HepG2 (cell line): ENCODE data around the gene TTC32.

Experiments used
- ATF3 ChIP-seq: sonication (generic); formaldehyde crosslinking; IDR thresholded peaks from 2 replicates; pipeline ENCODE4 v1.4.0; 2020; ENCODE audit warnings: missing genetic modification reagents
- CHD2 ChIP-seq: IDR thresholded peaks from 2 replicates; pipeline ENCODE4 v1.6.1; 2011; ENCODE audit warnings: low read depth, low read length, improper control_type of control experiment
- CTCF ChIP-seq: sonication (generic); formaldehyde crosslinking; IDR thresholded peaks from 2 replicates; pipeline ENCODE4 v1.5.0; 2020; ENCODE audit warnings: mild to moderate bottlenecking, missing genetic modification reagents, moderate library complexity
- EP300 ChIP-seq, 3 experiments: sonication (generic) in 1 of 3; formaldehyde crosslinking in 1 of 3; IDR thresholded peaks; 2 replicates each; pipeline versions ENCODE4 v1.5.1 to v1.6.1; 2011 to 2020; ENCODE audit warnings: low read depth in 2 of 3, low read length in 2 of 3, borderline replicate concordance in 1 of 3, improper control_type of control experiment in 1 of 3, mild to moderate bottlenecking in 1 of 3, missing genetic modification reagents in 1 of 3, moderate library complexity in 1 of 3
- NR0B2 ChIP-seq: sonication (generic); formaldehyde crosslinking; IDR thresholded peaks from 2 replicates; pipeline ENCODE4 v1.4.0; 2020; ENCODE audit warnings: mild to moderate bottlenecking, missing genetic modification reagents
- POLR2A ChIP-seq, 2 experiments: IDR thresholded peaks; 2 replicates each; pipeline ENCODE4 v1.6.1; 2011; ENCODE audit warnings: low read depth in 2 of 2, low read length in 2 of 2, mild to moderate bottlenecking in 1 of 2, moderate library complexity in 1 of 2; ENCODE audit not compliant: insufficient read depth in 1 of 2
- PREB ChIP-seq: sonication (generic); formaldehyde crosslinking; IDR thresholded peaks from 2 replicates; pipeline ENCODE4 v1.4.0; 2020; ENCODE audit warnings: missing genetic modification reagents
- YY1 ChIP-seq: IDR thresholded peaks from 2 replicates; pipeline ENCODE4 v1.6.1; 2011; ENCODE audit warnings: low read length, low read depth, moderate library complexity, mild to moderate bottlenecking; ENCODE audit not compliant: insufficient read depth, insufficient replicate concordance
- ZBTB26 ChIP-seq: IDR thresholded peaks from 2 replicates; pipeline ENCODE4 v1.6.1; 2016; ENCODE audit warnings: missing compliant biosample characterization, missing genetic modification reagents, borderline replicate concordance
- ZBTB40 ChIP-seq, 2 experiments: fragments of 450-650 bp in 1 of 2; sonication (generic) in 1 of 2; formaldehyde crosslinking in 1 of 2; IDR thresholded peaks; 2 replicates each; pipeline versions ENCODE4 v1.6.1 to v1.8.0; 2016 to 2022; ENCODE audit warnings: antibody characterized with exemption in 1 of 2, mild to moderate bottlenecking in 1 of 2, missing genetic modification reagents in 1 of 2
- ZFP41 ChIP-seq: sonication (generic); formaldehyde crosslinking; IDR thresholded peaks from 2 replicates; pipeline ENCODE4 v1.4.0; 2020; ENCODE audit warnings: mild to moderate bottlenecking, missing genetic modification reagents, borderline replicate concordance
- ZNF251 ChIP-seq: sonication (generic); formaldehyde crosslinking; IDR thresholded peaks from 2 replicates; pipeline ENCODE4 v1.9.0; 2021; ENCODE audit warnings: mild to moderate bottlenecking, missing genetic modification reagents
- ZNF768 ChIP-seq: sonication (generic); formaldehyde crosslinking; IDR thresholded peaks from 2 replicates; pipeline ENCODE4 v1.4.0; 2020; ENCODE audit warnings: missing genetic modification reagents

GRCh38 chr2:19868224-19868623 is 33.6 kb downstream of the TTC32 start:
- TF ChIP-seq NR0B2 (CRISPR knock-in tag) (no peak), PREB (CRISPR knock-in tag) (no peak), ZBTB26 (no peak), POLR2A (IDR thresholded peaks at IDR 0.05; ENCODE audit: insufficient read depth in 1 of 2, low read depth in 2 of 2, low read length in 2 of 2) (no peak), YY1 (no peak), ATF3 (CRISPR knock-in tag) (no peak), CTCF (no peak), ZFP41 (CRISPR knock-in tag) (no peak), ZNF251 (CRISPR knock-in tag) (no peak), ZBTB40 (IDR thresholded peaks at IDR 0.05) (no peak), ZBTB40 (CRISPR knock-in tag; IDR thresholded peaks at IDR 0.05) (no peak), CHD2 (no peak), EP300 (IDR thresholded peaks at IDR 0.05; ENCODE audit: low read depth in 2 of 2, low read length in 2 of 2) (no peak), EP300 (CRISPR knock-in tag; IDR thresholded peaks at IDR 0.05; ENCODE audit: borderline replicate concordance) (no peak), ZNF768 (CRISPR knock-in tag) (no peak)
